ENCODE data around the gene PANK3. TPM values are rescaled to one million over a fixed set of nuclear protein-coding genes. Genes with fewer than 3 reads are reported as not detected.

Gene PANK3
- total and polyA plus RNA-seq, 9 of the 15 experiments (the other 6 are each of a cell fraction or from before 2014, with no cell fraction given) = 5.9 to 50.4 (median 29.7) TPM

GRCh38 chr5:168591302-168592013 lies 12.3 kb upstream of the PANK3 start:
- Histone ChIP-seq H3K4me2 (ENCODE audit: insufficient read depth, low read length) (no peak overlapping the region), H2AFZ (ENCODE audit: low read depth, low read length) (no peak overlapping the region), H3K79me2 (ENCODE audit: control insufficient read depth, insufficient read depth, low read length) (no peaks in the 10 kb centered on the region), H4K20me1 (replicated peaks; ENCODE audit: control insufficient read depth, insufficient read depth, low read length) (no peaks in the 10 kb centered on the region), H3K9me3 (replicated peaks; ENCODE audit: control insufficient read depth, insufficient read depth, low read depth, low read length) (no peaks in the 10 kb centered on the region), H3K27ac (ENCODE audit: extremely low read depth, low read depth, low read length) (no peak overlapping the region; the same call in 2 of the 3 replicates), H3K4me1 (replicated peaks in 1 of 2; ENCODE audit: control insufficient read depth in 2 of 2, insufficient read depth in 2 of 2, low read length in 2 of 2) (no peaks in the 10 kb centered on the region), H3K4me3 (no peak overlapping the region), H3K27me3 (ENCODE audit: control insufficient read depth in 2 of 2, insufficient read depth in 2 of 2, low read length in 2 of 2) (peaks cover 11 to 25% of the 10 kb centered on the region in 2 experiments; a peak in 4 of 5 replicates), H3K9me1 (ENCODE audit: control insufficient read depth, insufficient read depth, low read length) (no peaks in the 10 kb centered on the region), H3K36me3 (ENCODE audit: control insufficient read depth, insufficient read depth, low read length) (no peaks in the 10 kb centered on the region), H3K9ac (ENCODE audit: insufficient read depth in 1 of 2, low read depth in 2 of 2, low read length in 2 of 2) (no peak overlapping the region)
- ATAC-seq (no peak), FAIRE-seq (no peak), DNase-seq (ENCODE audit: extremely low read depth in 1 of 4, low spot score in 3 of 4) (no peak)
- BruUV-seq (replicated peaks) = no TSS peak
- intact Hi-C loops (cut with micrococcal nuclease) (no loop called here), in situ Hi-C loops (cut with MboI) (no loop called here)
- ChIA-PET POLR2A (interaction anchor here (1.3 to 1.6 kb wide), 2 partner anchors 11 to 14 kb away, joined by 3 to 4 read pairs; no protein-coding TSS in a partner anchor), CTCF (ENCODE audit: low intra/inter-chr PET ratio) (no interaction called here)
- TF ChIP-seq ETV1 (tag; conservative IDR thresholded peaks at IDR 0.05; ENCODE audit: low read depth) (no peak), PRPF4 (IDR thresholded peaks at IDR 0.05; ENCODE audit: insufficient read depth, low read depth, low read length, poor library complexity, severe bottlenecking) (no peak), MTA2 (IDR thresholded peaks at IDR 0.05; ENCODE audit: low read depth) (no peak), CCNT2 (IDR thresholded peaks at IDR 0.05; ENCODE audit: borderline replicate concordance, extremely low read depth, insufficient read length, low read depth, low read length) (no peak), CLOCK (CRISPR knock-in tag; IDR thresholded peaks at IDR 0.05; ENCODE audit: borderline replicate concordance) (no peak), HINFP (tag; conservative IDR thresholded peaks at IDR 0.05; ENCODE audit: low read depth) (no peak), ERF (CRISPR knock-in tag; IDR thresholded peaks at IDR 0.05) (no peak), GATAD2B (IDR thresholded peaks at IDR 0.05; ENCODE audit: borderline replicate concordance) (no peak), ATF7 (IDR thresholded peaks at IDR 0.05) (no peak), CREB1 (IDR thresholded peaks at IDR 0.05) (no peak), CREB1 (CRISPR knock-in tag; IDR thresholded peaks at IDR 0.05) (no peak), SMARCE1 (IDR thresholded peaks at IDR 0.05) (no peak), THRA (IDR thresholded peaks at IDR 0.05) (no peak)
- WGBS (ENCODE audit: insufficient coverage, low coverage, missing lambda C conversion rate) = 2% methylated on average over 2 of the region's 2 CpGs

All from K562 (cell line).